ENCODE results near the gene PPIL4. TPM values are rescaled to one million over a fixed set of nuclear protein-coding genes. Genes with fewer than 3 reads are reported as not detected.

Gene PPIL4
- total and polyA plus RNA-seq, 2 of the 13 experiments (the other 11 are each of a cell fraction or from before 2014, with no cell fraction given) = 5.5 to 46.0 TPM

DNA sequence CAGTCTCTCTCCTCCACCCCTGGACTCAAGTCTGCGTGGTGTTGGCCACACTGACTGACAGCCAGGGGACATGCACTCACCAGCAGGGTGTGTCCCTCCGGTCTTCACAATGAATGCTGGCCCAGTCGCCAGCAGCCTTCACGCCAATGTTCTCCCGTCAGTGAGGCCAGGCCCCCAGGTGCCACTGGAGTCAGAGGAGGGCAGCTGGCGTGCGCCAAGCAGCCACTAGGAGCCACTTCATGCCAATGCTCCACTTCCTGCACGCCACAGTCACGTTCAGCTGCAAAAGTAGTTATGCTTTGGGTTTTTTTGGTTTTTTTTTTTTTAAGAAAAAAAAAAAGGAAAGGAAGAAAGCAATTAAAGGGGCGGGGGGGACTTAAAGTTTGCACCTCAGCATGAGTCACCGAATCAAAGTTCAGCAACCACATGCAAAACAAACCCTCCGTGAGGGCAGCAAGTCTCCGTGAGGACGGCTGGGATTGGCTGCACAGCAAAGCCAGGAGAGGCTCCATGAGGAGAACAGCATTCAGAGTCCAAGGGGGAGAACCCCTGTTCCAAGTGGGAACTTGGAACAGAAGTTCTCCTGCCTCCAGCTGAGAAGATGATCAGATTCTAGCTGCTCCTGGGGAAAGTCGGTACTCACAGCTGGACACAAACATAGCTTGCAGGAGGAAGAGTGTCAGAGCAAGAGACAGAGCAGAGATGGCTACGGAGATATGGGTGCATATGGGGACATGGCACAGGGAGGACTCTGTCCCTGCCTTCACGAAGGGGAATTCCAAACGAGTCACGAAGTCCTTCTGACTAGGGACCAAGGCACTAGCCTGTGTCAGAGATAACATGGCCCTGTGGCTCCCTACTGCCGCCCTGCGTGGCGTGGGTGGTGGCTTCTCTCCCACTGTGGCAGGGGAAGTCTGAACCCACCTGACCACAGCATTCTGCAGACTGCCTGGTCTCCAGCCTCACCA lies 60.8 kb downstream of the PPIL4 start, which contains the start of gene ZC3H12D (continued):
- TF ChIP-seq, protein P1, sequence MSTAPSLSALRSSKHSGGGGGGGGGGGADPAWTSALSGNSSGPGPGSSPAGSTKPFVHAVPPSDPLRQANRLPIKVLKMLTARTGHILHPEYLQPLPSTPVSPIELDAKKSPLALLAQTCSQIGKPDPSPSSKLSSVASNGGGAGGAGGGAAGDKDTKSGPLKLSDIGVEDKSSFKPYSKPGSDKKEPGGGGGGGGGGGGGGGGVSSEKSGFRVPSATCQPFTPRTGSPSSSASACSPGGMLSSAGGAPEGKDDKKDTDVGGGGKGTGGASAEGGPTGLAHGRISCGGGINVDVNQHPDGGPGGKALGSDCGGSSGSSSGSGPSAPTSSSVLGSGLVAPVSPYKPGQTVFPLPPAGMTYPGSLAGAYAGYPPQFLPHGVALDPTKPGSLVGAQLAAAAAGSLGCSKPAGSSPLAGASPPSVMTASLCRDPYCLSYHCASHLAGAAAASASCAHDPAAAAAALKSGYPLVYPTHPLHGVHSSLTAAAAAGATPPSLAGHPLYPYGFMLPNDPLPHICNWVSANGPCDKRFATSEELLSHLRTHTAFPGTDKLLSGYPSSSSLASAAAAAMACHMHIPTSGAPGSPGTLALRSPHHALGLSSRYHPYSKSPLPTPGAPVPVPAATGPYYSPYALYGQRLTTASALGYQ (CRISPR knock-in tag; IDR thresholded peaks at IDR 0.05) = no peak
- TF ChIP-seq GFI1 (CRISPR knock-in tag; IDR thresholded peaks at IDR 0.05; ENCODE audit: borderline replicate concordance) (no peak; the same call in 1 of the 2 replicates), CAMTA2 (CRISPR knock-in tag; IDR thresholded peaks at IDR 0.05; ENCODE audit: borderline replicate concordance) (no peak), ISL2 (CRISPR knock-in tag; IDR thresholded peaks at IDR 0.05) (no peak), ZSCAN21 (CRISPR knock-in tag; IDR thresholded peaks at IDR 0.05; ENCODE audit: borderline replicate concordance) (peak; percentile 46; the same call in 1 of the 2 replicates), FIP1L1 (IDR thresholded peaks at IDR 0.05; ENCODE audit: borderline replicate concordance, insufficient read depth, low read depth, low read length) (0 out of 2 replicates have a peak, but pooled peaks have one; percentile 9), ZNF432 (CRISPR knock-in tag; IDR thresholded peaks at IDR 0.05; ENCODE audit: borderline replicate concordance) (no peak), SETDB1 (CRISPR knock-in tag; IDR thresholded peaks at IDR 0.05; ENCODE audit: borderline replicate concordance) (no peak), ZNF180 (CRISPR knock-in tag; IDR thresholded peaks at IDR 0.05; ENCODE audit: borderline replicate concordance, low read depth) (no peak)
- TF ChIP-seq, protein P2, sequence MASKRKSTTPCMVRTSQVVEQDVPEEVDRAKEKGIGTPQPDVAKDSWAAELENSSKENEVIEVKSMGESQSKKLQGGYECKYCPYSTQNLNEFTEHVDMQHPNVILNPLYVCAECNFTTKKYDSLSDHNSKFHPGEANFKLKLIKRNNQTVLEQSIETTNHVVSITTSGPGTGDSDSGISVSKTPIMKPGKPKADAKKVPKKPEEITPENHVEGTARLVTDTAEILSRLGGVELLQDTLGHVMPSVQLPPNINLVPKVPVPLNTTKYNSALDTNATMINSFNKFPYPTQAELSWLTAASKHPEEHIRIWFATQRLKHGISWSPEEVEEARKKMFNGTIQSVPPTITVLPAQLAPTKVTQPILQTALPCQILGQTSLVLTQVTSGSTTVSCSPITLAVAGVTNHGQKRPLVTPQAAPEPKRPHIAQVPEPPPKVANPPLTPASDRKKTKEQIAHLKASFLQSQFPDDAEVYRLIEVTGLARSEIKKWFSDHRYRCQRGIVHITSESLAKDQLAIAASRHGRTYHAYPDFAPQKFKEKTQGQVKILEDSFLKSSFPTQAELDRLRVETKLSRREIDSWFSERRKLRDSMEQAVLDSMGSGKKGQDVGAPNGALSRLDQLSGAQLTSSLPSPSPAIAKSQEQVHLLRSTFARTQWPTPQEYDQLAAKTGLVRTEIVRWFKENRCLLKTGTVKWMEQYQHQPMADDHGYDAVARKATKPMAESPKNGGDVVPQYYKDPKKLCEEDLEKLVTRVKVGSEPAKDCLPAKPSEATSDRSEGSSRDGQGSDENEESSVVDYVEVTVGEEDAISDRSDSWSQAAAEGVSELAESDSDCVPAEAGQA (IDR thresholded peaks at IDR 0.05; ENCODE audit: low read depth) = 0 out of 2 replicates have a peak, but pooled peaks have one; percentile 58
- TF ChIP-seq, protein P2 (CRISPR knock-in tag; IDR thresholded peaks at IDR 0.05; ENCODE audit: borderline replicate concordance) = no peak
- TF ChIP-seq, protein P3, sequence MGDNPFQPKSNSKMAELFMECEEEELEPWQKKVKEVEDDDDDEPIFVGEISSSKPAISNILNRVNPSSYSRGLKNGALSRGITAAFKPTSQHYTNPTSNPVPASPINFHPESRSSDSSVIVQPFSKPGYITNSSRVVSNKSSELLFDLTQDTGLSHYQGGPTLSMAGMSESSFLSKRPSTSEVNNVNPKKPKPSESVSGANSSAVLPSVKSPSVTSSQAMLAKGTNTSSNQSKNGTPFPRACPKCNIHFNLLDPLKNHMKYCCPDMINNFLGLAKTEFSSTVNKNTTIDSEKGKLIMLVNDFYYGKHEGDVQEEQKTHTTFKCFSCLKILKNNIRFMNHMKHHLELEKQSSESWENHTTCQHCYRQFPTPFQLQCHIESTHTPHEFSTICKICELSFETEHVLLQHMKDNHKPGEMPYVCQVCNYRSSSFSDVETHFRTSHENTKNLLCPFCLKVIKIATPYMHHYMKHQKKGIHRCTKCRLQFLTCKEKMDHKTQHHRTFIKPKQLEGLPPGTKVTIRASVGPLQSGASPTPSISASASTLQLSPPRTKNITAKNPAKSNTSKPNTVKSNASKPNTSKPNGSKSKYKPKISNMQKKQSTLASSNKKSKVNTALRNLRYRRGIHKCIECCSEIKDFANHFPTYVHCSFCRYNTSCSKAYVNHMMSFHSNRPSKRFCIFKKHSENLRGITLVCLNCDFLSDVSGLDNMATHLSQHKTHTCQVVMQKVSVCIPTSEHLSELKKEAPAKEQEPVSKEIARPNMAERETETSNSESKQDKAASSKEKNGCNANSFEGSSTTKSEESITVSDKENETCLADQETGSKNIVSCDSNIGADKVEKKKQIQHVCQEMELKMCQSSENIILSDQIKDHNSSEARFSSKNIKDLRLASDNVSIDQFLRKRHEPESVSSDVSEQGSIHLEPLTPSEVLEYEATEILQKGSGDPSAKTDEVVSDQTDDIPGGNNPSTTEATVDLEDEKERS (CRISPR knock-in tag; IDR thresholded peaks at IDR 0.05) = peak; percentile 82
- TF ChIP-seq, protein P4, sequence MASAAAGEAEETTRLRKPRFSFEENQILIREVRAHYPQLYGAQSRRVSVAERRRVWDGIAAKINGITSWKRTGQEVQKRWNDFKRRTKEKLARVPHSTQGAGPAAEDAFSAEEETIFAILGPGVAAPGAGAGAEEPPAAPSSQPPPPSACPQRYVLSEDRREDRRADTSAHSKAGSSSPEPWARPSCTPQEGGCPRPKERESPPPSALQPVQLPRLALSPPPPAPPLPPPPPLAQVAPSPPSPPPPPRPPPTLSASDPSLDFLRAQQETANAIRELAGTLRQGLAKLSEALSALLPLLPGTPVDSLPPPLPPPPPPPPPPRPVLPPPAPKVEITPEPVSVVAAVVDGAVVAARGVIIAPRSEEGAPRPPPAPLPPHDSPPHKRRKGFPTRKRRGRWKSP (CRISPR knock-in tag; IDR thresholded peaks at IDR 0.05) = peak; percentile 34; the same call in 1 of the 2 replicates
